WERI-Rb-1 (cell line): Measurements from ENCODE around the gene RAI1.

ENCODE experiments used
- DNase-seq: peaks from one replicate; pipeline ENCODE4 v3.0.0-alpha.2; 2020
- H3K27ac ChIP-seq: fragments of 250-450 bp; sonication (Bioruptor Pico); 2 replicates; pipeline ENCODE4 v1.5.1; 2020; ENCODE audit warnings: mild to moderate bottlenecking, moderate library complexity
- H3K27me3 ChIP-seq: fragments of 250-450 bp; sonication (Bioruptor Pico); 2 replicates; pipeline ENCODE4 v1.5.1; 2021; ENCODE audit warnings: mild to moderate bottlenecking, low read depth, moderate library complexity; ENCODE audit not compliant: insufficient read depth, severe bottlenecking
- H3K36me3 ChIP-seq: fragments of 250-450 bp; sonication (Bioruptor Pico); 2 replicates; pipeline ENCODE4 v1.5.1; 2020; ENCODE audit warnings: mild to moderate bottlenecking, moderate library complexity
- H3K4me3 ChIP-seq: 2 replicates; pipeline ENCODE4 v1.5.1; 2011; ENCODE audit warnings: low read depth, mild to moderate bottlenecking, control low read depth, low read length
- H3K9me3 ChIP-seq: fragments of 250-450 bp; sonication (Bioruptor Pico); 2 replicates; pipeline ENCODE4 v1.5.1; 2021; ENCODE audit warnings: mild to moderate bottlenecking, moderate library complexity; ENCODE audit not compliant: severe bottlenecking
- CTCF ChIP-seq: IDR thresholded peaks from 2 replicates; pipeline ENCODE4 v1.5.1; 2011; ENCODE audit warnings: low read depth, mild to moderate bottlenecking, control low read depth, inconsistent platforms, low read length

The RAI1 gene

DNA sequence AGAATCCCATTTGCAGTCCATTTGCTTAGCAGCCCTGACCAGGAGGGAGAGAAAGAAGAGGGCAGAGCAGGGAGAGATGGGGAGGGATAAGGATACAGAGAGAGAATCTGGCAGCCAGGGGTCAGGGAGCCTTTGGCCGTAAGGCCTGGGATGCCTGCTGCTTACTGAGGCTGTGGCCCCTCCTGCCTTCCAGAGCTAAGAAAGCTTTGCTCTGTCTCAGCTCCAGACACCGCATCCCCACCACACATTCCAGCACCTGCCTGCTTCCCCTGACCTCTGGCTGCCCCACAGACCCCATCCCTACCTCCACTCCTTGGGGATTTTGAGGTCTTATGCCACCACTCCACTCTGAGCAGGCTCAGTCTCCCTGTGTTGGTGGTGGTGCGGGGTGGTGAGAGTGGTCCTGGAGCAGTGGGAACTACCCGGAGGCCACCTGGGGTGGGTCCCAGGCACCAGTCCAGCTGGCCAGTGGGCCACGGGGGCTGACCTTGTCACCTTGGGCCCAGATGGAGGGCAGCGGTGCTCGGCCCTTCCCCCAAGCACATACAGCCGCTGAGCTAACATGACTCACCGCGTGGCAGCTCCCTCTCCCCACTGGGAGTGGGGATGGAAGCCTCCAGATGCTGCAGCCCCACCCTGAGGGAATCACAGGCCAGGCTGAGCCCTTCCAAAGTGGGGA, 58.3 kb downstream of the RAI1 start:
- no peaks in the 10 kb centered on the region for H3K27me3 ChIP-seq
- H3K36me3 ChIP-seq: peaks cover 14% of the 10 kb centered on the region
- no peak for TF ChIP-seq CTCF
- no peaks in the 10 kb centered on the region for H3K9me3 ChIP-seq
- H3K4me3 ChIP-seq: no peak overlapping the region
- DNase-seq: peak; percentile 64
- peak overlapping the region; percentile 97 for H3K27ac ChIP-seq

- Histone ChIP-seq H3K27me3 (no peaks in the 10 kb centered on the region), H3K9me3 (no peaks in the 10 kb centered on the region), H3K36me3 (peaks cover 22% of the 10 kb centered on the region), H3K4me3 (peak overlapping the region; percentile 46), H3K27ac (peak overlapping the region; percentile 97)
- peak; percentile 57 for DNase-seq
- TF ChIP-seq CTCF: no peak
Measured at GRCh38 chr17:17740615-17741348, 59.5 kb downstream of the RAI1 start.

DNA sequence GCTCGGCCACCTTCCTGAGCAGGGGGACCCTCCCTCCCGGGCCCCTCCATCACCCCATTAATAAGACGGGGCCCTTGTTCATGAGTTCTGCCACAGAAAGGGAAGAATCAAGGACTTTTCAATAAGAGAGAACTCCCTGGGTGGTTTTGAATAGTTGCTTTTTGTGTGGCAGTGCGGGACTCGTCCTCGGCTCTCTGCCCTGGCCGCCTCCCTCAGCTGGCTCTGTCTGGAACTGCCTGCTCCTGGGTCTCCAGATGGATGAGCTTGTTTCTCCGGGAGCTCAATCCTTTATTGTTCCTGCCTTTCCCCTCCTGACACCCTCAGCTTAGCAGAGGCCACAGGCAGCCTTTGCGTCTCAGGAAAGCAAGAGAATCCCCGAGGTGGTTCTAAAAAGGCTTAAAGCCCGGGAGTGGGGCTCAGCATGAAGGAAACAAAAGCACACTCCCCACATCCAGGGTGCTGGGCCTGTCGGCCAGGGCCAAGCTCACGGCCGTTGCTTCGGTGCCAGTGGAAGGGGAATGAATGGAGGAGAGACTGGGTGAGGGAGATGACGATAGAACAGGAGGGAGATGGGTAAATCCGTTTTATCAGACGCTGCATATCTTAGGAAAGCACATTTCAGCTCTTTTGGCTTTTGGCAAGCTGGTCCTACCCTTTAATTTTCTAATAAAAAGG, 60.2 kb downstream of the RAI1 start:
- Histone ChIP-seq H3K4me3 (peak overlapping the region; percentile 46), H3K9me3 (no peaks in the 10 kb centered on the region), H3K36me3 (peaks cover 27% of the 10 kb centered on the region), H3K27me3 (no peaks in the 10 kb centered on the region), H3K27ac (peak overlapping the region; percentile 97)
- no peak for TF ChIP-seq CTCF
- DNase-seq: peak; percentile 88

DNA sequence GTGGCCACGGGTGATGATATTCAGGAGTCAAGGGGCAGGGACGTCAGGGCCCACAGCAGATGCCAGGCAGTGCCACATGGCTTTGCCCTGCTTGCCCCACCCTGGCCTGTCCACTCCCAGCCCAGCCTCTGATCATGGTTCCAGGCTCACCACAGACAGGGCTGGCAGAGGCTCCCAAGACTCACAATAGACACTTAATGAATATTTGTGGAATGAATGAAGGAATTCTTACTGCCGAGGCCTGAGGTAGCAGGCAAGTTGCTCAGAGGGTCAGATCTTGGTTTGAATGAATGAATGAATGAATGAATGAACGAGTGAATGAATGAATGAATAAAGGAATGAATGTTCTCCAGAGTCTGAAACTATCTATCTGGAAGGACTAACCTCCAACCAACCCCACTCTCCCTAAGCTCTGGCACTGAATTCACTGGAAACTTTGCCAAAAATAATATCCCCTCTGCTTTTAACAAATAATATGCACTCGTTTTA, 60.9 kb downstream of the RAI1 start:
- Histone ChIP-seq H3K27me3 (no peaks in the 10 kb centered on the region), H3K27ac (peak overlapping the region; percentile 97), H3K4me3 (peak overlapping the region; percentile 46), H3K9me3 (no peaks in the 10 kb centered on the region), H3K36me3 (peaks cover 32% of the 10 kb centered on the region)
- TF ChIP-seq CTCF: no peak
- DNase-seq: no peak

- no peak for DNase-seq
- peak overlapping the region; percentile 97; the same call in 1 of the 2 replicates for H3K27ac ChIP-seq
Measured at GRCh38 chr17:17742688-17743390, 61.6 kb downstream of the RAI1 start.

More at GRCh38 chr17:17742688-17743390, 61.6 kb downstream of the RAI1 start:
- Histone ChIP-seq H3K9me3 (no peaks in the 10 kb centered on the region), H3K36me3 (peaks cover 36% of the 10 kb centered on the region), H3K27me3 (no peaks in the 10 kb centered on the region), H3K4me3 (no peak overlapping the region)
- no peak for TF ChIP-seq CTCF
